ENCODE data around the gene NUP98.

DNA sequence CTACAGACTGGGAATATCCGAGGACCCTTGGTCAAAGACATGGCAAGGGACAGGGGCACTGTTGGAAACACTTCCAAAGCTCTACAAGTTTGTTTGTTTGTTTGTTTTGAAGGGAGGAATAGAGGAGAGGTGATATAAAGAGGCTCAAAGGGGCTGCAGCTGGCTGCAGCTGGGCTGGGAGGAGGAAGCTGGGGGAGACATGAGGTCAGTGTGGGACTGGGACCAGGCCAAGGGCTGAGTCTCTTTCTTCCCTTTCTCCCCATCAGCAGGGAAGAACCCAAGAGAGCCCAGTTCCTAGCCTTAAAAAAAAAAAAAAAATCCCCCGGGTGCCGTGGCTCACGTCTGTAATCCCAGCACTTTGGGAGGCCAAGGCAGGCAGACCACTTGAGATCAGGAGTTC is 38.4 kb upstream of the NUP98 start:
- no peak for TF ChIP-seq ARNT (IDR thresholded peaks at IDR 0.05)
- TF ChIP-seq, protein P1, sequence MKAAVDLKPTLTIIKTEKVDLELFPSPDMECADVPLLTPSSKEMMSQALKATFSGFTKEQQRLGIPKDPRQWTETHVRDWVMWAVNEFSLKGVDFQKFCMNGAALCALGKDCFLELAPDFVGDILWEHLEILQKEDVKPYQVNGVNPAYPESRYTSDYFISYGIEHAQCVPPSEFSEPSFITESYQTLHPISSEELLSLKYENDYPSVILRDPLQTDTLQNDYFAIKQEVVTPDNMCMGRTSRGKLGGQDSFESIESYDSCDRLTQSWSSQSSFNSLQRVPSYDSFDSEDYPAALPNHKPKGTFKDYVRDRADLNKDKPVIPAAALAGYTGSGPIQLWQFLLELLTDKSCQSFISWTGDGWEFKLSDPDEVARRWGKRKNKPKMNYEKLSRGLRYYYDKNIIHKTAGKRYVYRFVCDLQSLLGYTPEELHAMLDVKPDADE (CRISPR knock-in tag; IDR thresholded peaks at IDR 0.05) = no peak
- no peak for TF ChIP-seq POLR2AphosphoS5 (IDR thresholded peaks at IDR 0.05; ENCODE audit: low read depth, low read length)
- TF ChIP-seq POLR2A (IDR thresholded peaks at IDR 0.05; ENCODE audit: insufficient read depth in 1 of 2, low read depth in 2 of 2, low read length in 2 of 2) = no peak
- TF ChIP-seq, protein P2, sequence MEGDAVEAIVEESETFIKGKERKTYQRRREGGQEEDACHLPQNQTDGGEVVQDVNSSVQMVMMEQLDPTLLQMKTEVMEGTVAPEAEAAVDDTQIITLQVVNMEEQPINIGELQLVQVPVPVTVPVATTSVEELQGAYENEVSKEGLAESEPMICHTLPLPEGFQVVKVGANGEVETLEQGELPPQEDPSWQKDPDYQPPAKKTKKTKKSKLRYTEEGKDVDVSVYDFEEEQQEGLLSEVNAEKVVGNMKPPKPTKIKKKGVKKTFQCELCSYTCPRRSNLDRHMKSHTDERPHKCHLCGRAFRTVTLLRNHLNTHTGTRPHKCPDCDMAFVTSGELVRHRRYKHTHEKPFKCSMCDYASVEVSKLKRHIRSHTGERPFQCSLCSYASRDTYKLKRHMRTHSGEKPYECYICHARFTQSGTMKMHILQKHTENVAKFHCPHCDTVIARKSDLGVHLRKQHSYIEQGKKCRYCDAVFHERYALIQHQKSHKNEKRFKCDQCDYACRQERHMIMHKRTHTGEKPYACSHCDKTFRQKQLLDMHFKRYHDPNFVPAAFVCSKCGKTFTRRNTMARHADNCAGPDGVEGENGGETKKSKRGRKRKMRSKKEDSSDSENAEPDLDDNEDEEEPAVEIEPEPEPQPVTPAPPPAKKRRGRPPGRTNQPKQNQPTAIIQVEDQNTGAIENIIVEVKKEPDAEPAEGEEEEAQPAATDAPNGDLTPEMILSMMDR (CRISPR knock-in tag; IDR thresholded peaks at IDR 0.05) = no peak
- TF ChIP-seq, protein P3, sequence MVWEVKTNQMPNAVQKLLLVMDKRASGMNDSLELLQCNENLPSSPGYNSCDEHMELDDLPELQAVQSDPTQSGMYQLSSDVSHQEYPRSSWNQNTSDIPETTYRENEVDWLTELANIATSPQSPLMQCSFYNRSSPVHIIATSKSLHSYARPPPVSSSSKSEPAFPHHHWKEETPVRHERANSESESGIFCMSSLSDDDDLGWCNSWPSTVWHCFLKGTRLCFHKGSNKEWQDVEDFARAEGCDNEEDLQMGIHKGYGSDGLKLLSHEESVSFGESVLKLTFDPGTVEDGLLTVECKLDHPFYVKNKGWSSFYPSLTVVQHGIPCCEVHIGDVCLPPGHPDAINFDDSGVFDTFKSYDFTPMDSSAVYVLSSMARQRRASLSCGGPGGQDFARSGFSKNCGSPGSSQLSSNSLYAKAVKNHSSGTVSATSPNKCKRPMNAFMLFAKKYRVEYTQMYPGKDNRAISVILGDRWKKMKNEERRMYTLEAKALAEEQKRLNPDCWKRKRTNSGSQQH (CRISPR knock-in tag; IDR thresholded peaks at IDR 0.05; ENCODE audit: low read depth) = no peak
- no peak for TF ChIP-seq ZNF256 (CRISPR knock-in tag; conservative IDR thresholded peaks at IDR 0.05)
- TF ChIP-seq, protein P4, sequence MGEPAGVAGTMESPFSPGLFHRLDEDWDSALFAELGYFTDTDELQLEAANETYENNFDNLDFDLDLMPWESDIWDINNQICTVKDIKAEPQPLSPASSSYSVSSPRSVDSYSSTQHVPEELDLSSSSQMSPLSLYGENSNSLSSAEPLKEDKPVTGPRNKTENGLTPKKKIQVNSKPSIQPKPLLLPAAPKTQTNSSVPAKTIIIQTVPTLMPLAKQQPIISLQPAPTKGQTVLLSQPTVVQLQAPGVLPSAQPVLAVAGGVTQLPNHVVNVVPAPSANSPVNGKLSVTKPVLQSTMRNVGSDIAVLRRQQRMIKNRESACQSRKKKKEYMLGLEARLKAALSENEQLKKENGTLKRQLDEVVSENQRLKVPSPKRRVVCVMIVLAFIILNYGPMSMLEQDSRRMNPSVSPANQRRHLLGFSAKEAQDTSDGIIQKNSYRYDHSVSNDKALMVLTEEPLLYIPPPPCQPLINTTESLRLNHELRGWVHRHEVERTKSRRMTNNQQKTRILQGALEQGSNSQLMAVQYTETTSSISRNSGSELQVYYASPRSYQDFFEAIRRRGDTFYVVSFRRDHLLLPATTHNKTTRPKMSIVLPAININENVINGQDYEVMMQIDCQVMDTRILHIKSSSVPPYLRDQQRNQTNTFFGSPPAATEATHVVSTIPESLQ (CRISPR knock-in tag; conservative IDR thresholded peaks at IDR 0.05) = no peak
- TF ChIP-seq EZH2 (conservative IDR thresholded peaks at IDR 0.05; ENCODE audit: low read depth, low read length) = no peak
- TF ChIP-seq HDAC1 (CRISPR knock-in tag; IDR thresholded peaks at IDR 0.05) = no peak
- TF ChIP-seq MBD4 (IDR thresholded peaks at IDR 0.05; ENCODE audit: borderline replicate concordance, low read length) = no peak
- TF ChIP-seq ZNF329 (CRISPR knock-in tag; IDR thresholded peaks at IDR 0.05; ENCODE audit: low read depth) = no peak
- TF ChIP-seq MTA3 (CRISPR knock-in tag; IDR thresholded peaks at IDR 0.05) = no peak
